ENCODE results near the gene NT5DC1.
A peak's percentile ranks its signal among the peaks of the same experiment; 100 is the strongest.
"Not testable (repeated sequence)": the region's sequence is repeated elsewhere in the genome, so short reads cannot be mapped to it uniquely, and the experiment has no call there.

The NT5DC1 gene

DNA sequence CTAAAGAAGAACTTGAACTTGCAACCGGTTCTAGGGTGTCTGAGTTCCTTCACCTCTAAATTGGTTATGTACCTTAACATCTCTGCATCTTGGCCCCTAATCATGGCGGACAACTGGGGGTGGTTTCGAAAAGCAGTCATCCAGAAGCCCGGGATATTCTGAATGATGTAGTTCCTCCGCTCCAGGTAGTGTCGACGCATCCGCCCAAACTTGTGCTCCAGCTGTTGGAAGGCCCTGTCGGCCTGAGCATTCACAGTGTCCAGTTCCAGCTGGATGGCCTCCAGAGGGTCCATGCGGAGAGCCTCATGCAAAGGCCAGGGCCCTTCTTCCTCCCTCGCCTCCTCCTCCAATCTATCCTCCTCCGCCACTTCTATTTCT, 178.2 kb downstream of the NT5DC1 start:
- TF ChIP-seq, protein P1, sequence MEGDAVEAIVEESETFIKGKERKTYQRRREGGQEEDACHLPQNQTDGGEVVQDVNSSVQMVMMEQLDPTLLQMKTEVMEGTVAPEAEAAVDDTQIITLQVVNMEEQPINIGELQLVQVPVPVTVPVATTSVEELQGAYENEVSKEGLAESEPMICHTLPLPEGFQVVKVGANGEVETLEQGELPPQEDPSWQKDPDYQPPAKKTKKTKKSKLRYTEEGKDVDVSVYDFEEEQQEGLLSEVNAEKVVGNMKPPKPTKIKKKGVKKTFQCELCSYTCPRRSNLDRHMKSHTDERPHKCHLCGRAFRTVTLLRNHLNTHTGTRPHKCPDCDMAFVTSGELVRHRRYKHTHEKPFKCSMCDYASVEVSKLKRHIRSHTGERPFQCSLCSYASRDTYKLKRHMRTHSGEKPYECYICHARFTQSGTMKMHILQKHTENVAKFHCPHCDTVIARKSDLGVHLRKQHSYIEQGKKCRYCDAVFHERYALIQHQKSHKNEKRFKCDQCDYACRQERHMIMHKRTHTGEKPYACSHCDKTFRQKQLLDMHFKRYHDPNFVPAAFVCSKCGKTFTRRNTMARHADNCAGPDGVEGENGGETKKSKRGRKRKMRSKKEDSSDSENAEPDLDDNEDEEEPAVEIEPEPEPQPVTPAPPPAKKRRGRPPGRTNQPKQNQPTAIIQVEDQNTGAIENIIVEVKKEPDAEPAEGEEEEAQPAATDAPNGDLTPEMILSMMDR (IDR thresholded peaks at IDR 0.05), result no peak
- no peak for DNase-seq (ENCODE audit: low spot score)
- peak overlapping the region; percentile 97 for H3K4me3 ChIP-seq
- H3K27ac ChIP-seq, result peak overlapping the region; percentile 97 to 99

DNA sequence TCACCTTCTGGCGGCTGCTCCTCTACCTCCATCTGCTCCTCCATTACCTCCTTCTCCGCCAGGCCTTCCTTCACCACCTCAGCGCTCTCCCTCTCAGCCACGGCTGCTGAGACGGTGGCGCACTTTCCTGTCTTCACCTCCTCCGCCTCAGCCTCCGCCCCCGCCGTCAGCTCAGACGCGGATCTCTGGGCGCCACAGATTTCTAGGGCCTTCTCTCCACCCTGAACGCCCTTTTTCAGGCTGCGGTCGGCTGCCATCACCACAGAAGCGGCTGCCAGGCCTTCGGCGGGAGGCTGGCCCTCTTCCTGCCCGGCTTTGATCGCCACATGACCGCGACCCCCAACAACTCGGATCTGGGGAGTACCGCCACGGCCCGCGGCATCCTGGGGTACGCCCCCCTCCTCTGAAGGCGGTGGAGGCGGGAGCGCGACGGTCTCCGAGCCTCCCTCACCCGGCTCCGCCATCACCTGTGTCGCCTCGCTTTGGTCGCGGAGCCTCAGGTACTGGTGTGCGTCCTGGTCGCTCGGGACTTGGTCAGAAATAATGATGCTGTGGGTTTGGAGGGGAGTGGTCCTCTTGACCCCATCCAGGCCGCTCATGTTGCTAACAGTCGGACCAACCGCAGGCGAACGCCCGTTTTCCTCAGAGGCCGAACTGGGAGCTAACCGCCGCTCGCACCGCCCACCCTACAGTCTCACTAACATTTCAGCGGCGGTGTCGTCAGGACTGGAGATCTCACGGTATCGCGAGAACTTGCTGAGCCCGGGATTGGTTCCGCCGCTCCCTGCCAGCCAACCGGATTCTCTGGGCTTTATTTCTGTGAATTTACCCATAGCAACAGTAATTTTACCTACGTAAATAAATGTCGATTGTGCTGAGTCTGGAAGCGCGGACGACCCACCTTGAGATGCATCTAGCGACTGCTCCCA, 178.8 kb downstream of the NT5DC1 start, which contains the start of gene TSPYL1:
Gene TSPYL1 (minus strand): TSS at position 699 of the 929 bp plus-strand sequence. CDS start 100 bp downstream, at position 599.
- TF ChIP-seq, protein P1 (IDR thresholded peaks at IDR 0.05), result no peak
- peak; percentile 97 for DNase-seq (ENCODE audit: low spot score)
- peak within 1 kb of the TSS; percentile 97 to 99 for H3K27ac ChIP-seq

DNA sequence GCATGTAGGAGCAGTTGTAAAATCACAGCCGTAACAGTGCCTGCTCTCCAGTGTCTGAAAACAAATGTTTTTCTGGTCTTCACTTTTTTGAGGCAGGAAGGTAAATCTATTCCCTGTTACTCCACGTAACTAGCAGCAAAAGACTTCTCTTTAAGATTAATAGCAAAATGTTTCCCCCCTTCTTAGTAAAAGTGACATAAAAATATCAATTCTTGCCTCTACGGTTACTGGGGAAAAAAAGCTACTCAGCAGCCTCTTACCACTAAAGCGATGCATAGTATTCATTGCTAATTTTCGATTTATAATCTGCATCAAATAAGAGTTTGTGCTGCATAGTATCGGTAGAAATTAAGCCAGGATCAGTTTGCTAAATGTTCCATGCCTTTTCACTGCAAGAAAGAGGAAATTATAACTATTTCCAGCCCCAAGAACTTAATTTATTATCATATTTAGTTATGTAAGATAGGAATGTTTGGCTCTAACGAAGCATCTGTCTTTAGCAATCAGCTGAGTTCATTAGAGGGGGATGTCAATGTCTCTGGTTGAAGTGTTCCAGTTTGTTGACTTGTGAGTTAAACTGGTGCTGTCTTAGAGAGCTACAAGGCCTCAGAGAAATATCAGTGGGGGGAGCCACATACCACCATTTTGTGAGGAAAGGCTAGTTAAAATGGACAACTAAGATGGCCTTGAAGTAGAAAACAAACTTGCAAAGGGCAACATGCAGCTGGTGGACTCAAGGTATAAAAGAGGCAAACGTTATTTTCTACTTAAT, 179.7 kb downstream of the NT5DC1 start:
- Histone ChIP-seq H3K27ac (peak overlapping the region; percentile 97 to 99), H3K4me3 (peak overlapping the region; percentile 97)
- TF ChIP-seq, protein P1 (IDR thresholded peaks at IDR 0.05), result no peak
- DNase-seq (ENCODE audit: low spot score), result no peak

More for the DNA sequence above, 178.8 kb downstream of the NT5DC1 start, which contains the start of gene TSPYL1:
- H3K4me3 ChIP-seq, result peak within 1 kb of the TSS; percentile 97

DNA sequence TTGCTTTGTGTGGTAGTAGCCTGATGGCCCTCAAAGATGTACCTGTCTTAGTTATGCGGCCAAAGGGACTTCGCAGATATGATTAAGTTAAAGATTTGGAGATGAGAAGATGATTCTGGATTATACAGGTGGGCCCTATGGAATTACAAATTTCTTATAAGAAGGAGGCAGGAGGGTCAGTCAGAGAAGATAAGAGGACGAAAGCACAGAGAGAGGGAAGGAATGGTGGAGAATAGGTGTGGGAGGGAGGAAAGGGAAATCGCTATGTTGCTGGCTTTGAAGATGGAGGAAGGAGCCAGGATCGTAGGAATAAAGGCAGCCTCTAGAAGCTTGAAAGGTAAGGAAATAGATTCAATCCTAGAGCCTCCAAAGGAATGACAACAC, 180.3 kb downstream of the NT5DC1 start:
- H3K27ac ChIP-seq, result peak overlapping the region; percentile 97 to 99
- DNase-seq (ENCODE audit: low spot score), result no peak
- peak overlapping the region; percentile 97 for H3K4me3 ChIP-seq

DNA sequence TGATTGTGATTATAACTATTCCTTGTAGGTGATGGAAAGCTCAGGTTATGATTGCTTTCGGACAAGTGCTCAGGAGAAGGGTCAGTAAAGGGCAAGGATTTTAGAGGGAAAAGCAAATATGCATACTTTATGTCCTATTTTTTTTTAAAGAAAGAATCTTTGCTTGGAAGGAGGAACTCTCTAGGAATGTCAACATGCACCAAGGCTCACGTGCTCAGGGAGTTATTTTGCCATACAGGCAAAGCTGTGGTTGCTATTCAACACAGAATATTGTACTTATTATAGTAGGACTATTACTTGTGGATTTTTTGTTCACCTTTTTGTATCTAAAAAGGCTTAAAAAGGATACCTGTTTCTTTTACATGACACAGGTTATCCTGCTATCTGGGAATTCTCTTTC, 182.0 kb downstream of the NT5DC1 start:
- H3K27ac ChIP-seq, result no peak overlapping the region
- TF ChIP-seq, protein P1 (IDR thresholded peaks at IDR 0.05), result no peak
- no peak for DNase-seq (ENCODE audit: low spot score)
- no peak overlapping the region for H3K4me3 ChIP-seq

More for the DNA sequence above, 180.3 kb downstream of the NT5DC1 start:
- TF ChIP-seq, protein P1 (IDR thresholded peaks at IDR 0.05), result no peak

DNA sequence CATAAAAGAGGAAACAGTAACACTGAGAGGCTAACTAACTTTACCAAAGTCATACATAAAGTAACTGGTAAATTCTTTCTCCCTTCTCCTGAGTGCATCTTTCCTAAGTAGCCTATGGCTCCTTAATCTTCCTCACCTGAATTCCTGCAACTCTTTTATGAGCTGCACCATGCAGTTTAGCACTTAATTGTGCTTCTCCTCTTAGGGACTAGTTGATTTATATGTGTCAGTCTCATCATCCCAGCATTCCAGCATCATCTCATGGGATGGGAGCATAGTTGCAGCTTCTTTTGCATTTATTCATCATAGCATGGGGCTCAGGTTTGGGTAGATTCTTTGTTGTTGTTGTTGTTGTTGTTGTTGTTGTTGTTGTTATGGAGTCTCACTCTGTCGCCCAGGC, 182.5 kb downstream of the NT5DC1 start:
- H3K4me3 ChIP-seq, result no peak overlapping the region
- no peak overlapping the region for H3K27ac ChIP-seq
- TF ChIP-seq, protein P1 (IDR thresholded peaks at IDR 0.05), result no peak
- no peak for DNase-seq (ENCODE audit: low spot score)

DNA sequence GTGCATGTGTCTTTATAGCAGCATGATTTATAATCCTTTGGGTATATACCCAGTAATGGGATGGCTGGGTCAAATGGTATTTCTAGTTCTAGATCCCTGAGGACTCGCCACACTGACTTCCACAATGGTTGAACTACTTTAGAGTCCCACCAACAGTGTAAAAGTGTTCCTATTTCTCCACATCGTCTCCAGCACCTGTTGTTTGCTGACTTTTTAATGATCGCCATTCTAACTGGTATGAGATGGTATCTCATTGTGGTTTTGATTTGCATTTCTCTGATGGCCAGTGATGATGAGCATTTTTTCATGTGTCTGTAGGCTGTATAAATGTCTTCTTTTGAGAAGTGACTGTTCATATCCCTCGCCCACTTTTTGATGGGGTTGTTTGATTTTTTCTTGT, 184.3 kb downstream of the NT5DC1 start:
- not testable (repeated sequence) for H3K27ac ChIP-seq; H3K4me3 ChIP-seq; DNase-seq (ENCODE audit: low spot score)

Data from coronary artery (tissue), 2 donors.